K562 (cell line): Measurements from ENCODE around the gene PIAS3. TPM values are rescaled to one million over a fixed set of nuclear protein-coding genes. Genes with fewer than 3 reads are reported as not detected.

Experiments used
- ATAC-seq: fragments of 200-7000 bp; cut with Tn5 transposase; 3 replicates; pipeline ENCODE4 v1.9.1; 2020; ENCODE audit warnings: moderate library complexity
- BruUV-seq: library from RNA; stranded (reverse); fragments of 400-500 nt; replicated peaks from 2 replicates; lab custom pipeline; 2021; lab: Mats Ljungman, UMichigan
- CTCF ChIA-PET: fragments of 300-600 bp; formaldehyde crosslinking; extraction: SDS; loops from one replicate; lab custom pipeline; 2021; ENCODE audit warnings: low intra/inter-chr PET ratio; lab: Yijun Ruan, JAX
- POLR2A ChIA-PET: fragments of 300-600, 350-650 bp; sonication (Branson Sonifier 250); formaldehyde crosslinking; extraction: SDS; loops from one replicate; lab custom pipeline; 2021; ENCODE audit warnings: antibody characterized with exemption, inconsistent platforms; lab: Yijun Ruan, JAX
- DNase-seq, 4 experiments: peaks; one replicate each; pipeline versions ENCODE4 v3.0.0 to v3.0.0-alpha.2; 2011 to 2018; ENCODE audit warnings: low spot score in 3 of 4, mixed read lengths in 3 of 4; ENCODE audit errors: extremely low read depth in 1 of 4
- FAIRE-seq: peaks from 2 replicates; lab custom pipeline; 2011; peaks lifted over from hg19 to GRCh38; lab: Jason Lieb, UNC
- H2AFZ ChIP-seq: 2 replicates; pipeline ENCODE4 v1.6.0; 2011; ENCODE audit warnings: low read depth, low read length, control low read depth, inconsistent platforms
- H3K27ac ChIP-seq: fragments of 200-600 bp; 3 replicates; pipeline ENCODE4 v1.8.0; 2011; ENCODE audit warnings: low read depth, mild to moderate bottlenecking, control low read depth, inconsistent platforms, low read length, moderate library complexity, mixed read lengths; ENCODE audit errors: extremely low read depth
- H3K27me3 ChIP-seq, 2 experiments: fragments of 300-600 bp in 1 of 2; 2 replicates in 1 of 2; 3 replicates in 1 of 2; pipeline versions ENCODE4 v1.6.0 to v1.8.0; 2011; ENCODE audit warnings: inconsistent platforms in 2 of 2, low read length in 2 of 2, mild to moderate bottlenecking in 1 of 2, mixed read lengths in 1 of 2, moderate library complexity in 1 of 2; ENCODE audit not compliant: control insufficient read depth in 2 of 2, insufficient read depth in 2 of 2
- H3K36me3 ChIP-seq: fragments of 300-600 bp; 3 replicates; pipeline ENCODE4 v1.8.0; 2011; ENCODE audit warnings: mild to moderate bottlenecking, low read length, inconsistent platforms; ENCODE audit not compliant: control insufficient read depth, insufficient read depth
- H3K4me1 ChIP-seq, 2 experiments: fragments of 200-600 bp in 1 of 2; replicated peaks in 1 of 2; 2 replicates in 1 of 2; 3 replicates in 1 of 2; pipeline versions ENCODE4 v1.5.1 to v1.8.0; 2011; ENCODE audit warnings: inconsistent platforms in 2 of 2, low read length in 2 of 2, mild to moderate bottlenecking in 1 of 2, mixed read lengths in 1 of 2, moderate library complexity in 1 of 2; ENCODE audit not compliant: control insufficient read depth in 2 of 2, insufficient read depth in 2 of 2
- H3K4me2 ChIP-seq: 2 replicates; pipeline ENCODE4 v1.6.1; 2011; ENCODE audit warnings: low read length, control low read depth, inconsistent platforms, mixed read lengths; ENCODE audit not compliant: insufficient read depth
- H3K4me3 ChIP-seq: fragments of 200-600 bp; sonication (generic), shearing (Covaris generic); 2 replicates; pipeline ENCODE4 v1.5.1; 2016; ENCODE audit warnings: control low read depth, inconsistent platforms
- H3K79me2 ChIP-seq: fragments of 200-600 bp; 3 replicates; pipeline ENCODE4 v1.8.0; 2011; ENCODE audit warnings: low read length, inconsistent platforms; ENCODE audit not compliant: control insufficient read depth, insufficient read depth
- H3K9ac ChIP-seq, 2 experiments: 2 replicates each; pipeline versions ENCODE4 v1.6.0 to v1.6.1; 2011; ENCODE audit warnings: low read depth in 2 of 2, low read length in 2 of 2, control low read depth in 1 of 2, inconsistent platforms in 1 of 2, mild to moderate bottlenecking in 1 of 2, mixed read lengths in 1 of 2; ENCODE audit not compliant: insufficient read depth in 1 of 2
- H3K9me1 ChIP-seq: one replicate; pipeline ENCODE4 v1.6.0; 2011; ENCODE audit warnings: inconsistent platforms, mild to moderate bottlenecking, low read length, moderate library complexity; ENCODE audit not compliant: control insufficient read depth, insufficient read depth
- H3K9me3 ChIP-seq: replicated peaks from 2 replicates; pipeline ENCODE4 v1.5.1; 2011; ENCODE audit warnings: low read depth, low read length, inconsistent platforms; ENCODE audit not compliant: control insufficient read depth, insufficient read depth
- H4K20me1 ChIP-seq: replicated peaks from 2 replicates; pipeline ENCODE4 v1.6.1; 2011; ENCODE audit warnings: low read length, inconsistent platforms, mixed read lengths; ENCODE audit not compliant: control insufficient read depth, insufficient read depth
- ARID3B ChIP-seq: fragments of 250-450 bp; sonication (Bioruptor Pico); IDR thresholded peaks from 2 replicates; pipeline ENCODE4 v1.4.0; 2020; ENCODE audit warnings: borderline replicate concordance
- ARNT ChIP-seq, 2 experiments: fragments of 450-650 bp; IDR thresholded peaks; 2 replicates each; pipeline ENCODE4 v1.6.1; 2016; ENCODE audit warnings: mild to moderate bottlenecking in 1 of 2
- ELF1 ChIP-seq: fragments of 200-800 bp; sonication (Bioruptor generic); IDR thresholded peaks from 2 replicates; pipeline ENCODE4 v1.6.1; 2016; ENCODE audit warnings: missing genetic modification characterization, missing compliant biosample characterization
- ELK3 ChIP-seq: fragments of 450-650 bp; formaldehyde crosslinking; IDR thresholded peaks from 2 replicates; pipeline ENCODE4 v1.4.0; 2020; ENCODE audit warnings: mild to moderate bottlenecking
- ESRRB ChIP-seq: fragments of 250-450 bp; sonication (Bioruptor Pico); IDR thresholded peaks from 2 replicates; pipeline ENCODE4 v1.5.0; 2020; ENCODE audit warnings: mild to moderate bottlenecking, moderate library complexity, borderline replicate concordance
- MAFG ChIP-seq: fragments of 450-650 bp; conservative IDR thresholded peaks from 2 replicates; pipeline ENCODE4 v1.6.1; 2016; ENCODE audit warnings: missing genetic modification characterization, missing compliant biosample characterization
- MNT ChIP-seq, 2 experiments: fragments of 450-650 bp; conservative IDR thresholded peaks; 2 replicates each; pipeline ENCODE4 v1.6.1; 2017; ENCODE audit warnings: mild to moderate bottlenecking in 2 of 2, moderate library complexity in 2 of 2
- PCBP2 ChIP-seq: fragments of 200-400 bp; formaldehyde crosslinking; IDR thresholded peaks from 2 replicates; pipeline ENCODE4 v1.6.1; 2018; ENCODE audit warnings: low read length, low read depth, mild to moderate bottlenecking, moderate library complexity; ENCODE audit not compliant: poor library complexity, severe bottlenecking
- RB1 ChIP-seq: fragments of 450-650 bp; IDR thresholded peaks from 2 replicates; pipeline ENCODE4 v1.6.1; 2017; ENCODE audit warnings: low read depth, mild to moderate bottlenecking
- RBM39 ChIP-seq: fragments of 200-400 bp; formaldehyde crosslinking; optimal IDR thresholded peaks from 2 replicates; pipeline ENCODE3; 2018; ENCODE audit warnings: low read depth, low read length
- TEAD4 ChIP-seq, 2 experiments: sonication (generic) in 1 of 2; formaldehyde crosslinking in 1 of 2; IDR thresholded peaks; 2 replicates each; pipeline versions ENCODE4 v1.6.1 to v1.8.0; 2012 to 2022; ENCODE audit warnings: borderline replicate concordance in 1 of 2, inconsistent platforms in 1 of 2, low read length in 1 of 2, mild to moderate bottlenecking in 1 of 2, missing genetic modification reagents in 1 of 2
- TRIM28 ChIP-seq: fragments of 450-650 bp; IDR thresholded peaks from 2 replicates; pipeline ENCODE4 v1.6.1; 2017
- YBX1 ChIP-seq: fragments of 450-650 bp; IDR thresholded peaks from 2 replicates; pipeline ENCODE4 v1.7.1; 2016; ENCODE audit warnings: mild to moderate bottlenecking
- ZBTB7A ChIP-seq: IDR thresholded peaks from 2 replicates; pipeline ENCODE4 v1.6.1; 2011; ENCODE audit warnings: low read depth, mild to moderate bottlenecking, low read length, moderate library complexity, borderline replicate concordance; ENCODE audit not compliant: control insufficient read depth
- WGBS: fragments of 100-300 bp; shearing (Covaris generic); methylation state at CpG from one replicate; pipeline ENCODE4 v1.1.6; 2016; ENCODE audit warnings: low coverage, mixed read lengths; ENCODE audit not compliant: insufficient coverage; ENCODE audit errors: missing lambda C conversion rate; 5-methylcytosine and 5-hydroxymethylcytosine counted together
- in situ Hi-C: fragments of 300-500 bp; cut with MboI; formaldehyde crosslinking; loops from 4 replicates; pipeline ENCODE4 v1.15.0; 2018; ENCODE audit warnings: inconsistent platforms, mixed read lengths
- intact Hi-C: fragments of 100-400 bp; cut with micrococcal nuclease; formaldehyde crosslinking; loops from 2 replicates; pipeline ENCODE4 v1.14.2; 2022
- polyA plus RNA-seq, 8 experiments: library from polyadenylated mRNA; depleted of rRNA in 4 of 8; stranded (reverse) in 5 of 8; unstranded in 3 of 8; fragments of >200 nt; fragmentation: Nextera tagmentation in 2 of 8; fragmentation: Illumina TruSeq in 1 of 8; extraction: Ambion mirVana in 2 of 8; extraction: Trizol in 1 of 8; gene quantifications; 2 replicates each; pipeline versions ENCODE4 v1.2.1 to v1.2.3, GENCODE V29; 2011 to 2014; ENCODE audit warnings: inconsistent platforms in 1 of 8, missing spikeins in 1 of 8
- total RNA-seq, 7 experiments: library from RNA; depleted of rRNA in 6 of 7; stranded (reverse); fragments of >200 nt in 6 of 7; fragmentation: Illumina TruSeq in 2 of 7; extraction: Trizol in 2 of 7; gene quantifications; 2 replicates each; pipeline versions ENCODE4 v1.2.1 to v1.2.3, GENCODE V29; 2011 to 2021; ENCODE audit warnings: low replicate concordance in 1 of 7

The PIAS3 gene
- total and polyA plus RNA-seq, 9 of the 15 experiments (the other 6 are each of a cell fraction or from before 2014, with no cell fraction given), result 1.1 to 25.6 (median 7.9) TPM

GRCh38 chr1:145846201-145846612 lies 12.7 kb downstream of the PIAS3 start:
- no TSS peak for BruUV-seq
- TF ChIP-seq MAFG (tag), result no peak
- no peak for TF ChIP-seq ESRRB (CRISPR knock-in tag)
- TF ChIP-seq ELF1 (tag), result no peak
- no peak; the same call in 1 of the 2 replicates for TF ChIP-seq TEAD4 (IDR thresholded peaks at IDR 0.05; ENCODE audit: low read length)
- no peak for TF ChIP-seq TEAD4 (CRISPR knock-in tag; IDR thresholded peaks at IDR 0.05; ENCODE audit: borderline replicate concordance)
- peak; percentile 99 for TF ChIP-seq ZBTB7A
- TF ChIP-seq PCBP2, result no peak
- 0 out of 4 replicates have a peak, but pooled peaks of 1 of the 2 experiments have one; percentile 32 for TF ChIP-seq MNT (conservative IDR thresholded peaks at IDR 0.05)
- 0 out of 2 replicates have a peak, but pooled peaks have one; percentile 8 for TF ChIP-seq RB1
- TF ChIP-seq ARNT (IDR thresholded peaks at IDR 0.05), result no peak
- 0 out of 2 replicates have a peak, but pooled peaks have one; percentile 18 for TF ChIP-seq ARID3B (CRISPR knock-in tag)
- TF ChIP-seq RBM39, result peak; percentile 33
- TF ChIP-seq ELK3, result no peak
- TF ChIP-seq YBX1, result no peak
- no peak for TF ChIP-seq TRIM28

More at GRCh38 chr1:145846201-145846612, 12.7 kb downstream of the PIAS3 start:
- H3K9ac ChIP-seq, result peak overlapping the region; percentile 68 to 93
- peak overlapping the region; percentile 59 for H3K27ac ChIP-seq
- ChIA-PET POLR2A (interaction anchor here (1.2 to 6.8 kb wide), 6 partner anchors 13 to 161 kb away, joined by 3 to 40 read pairs (median 7); partner anchors contain the start of genes PIAS3 and RBM8A), CTCF (interaction anchor here (0.5 to 2.5 kb wide), 5 partner anchors 9 to 167 kb away, joined by 3 to 16 read pairs (median 6); partner anchors contain the start of gene ITGA10)
- peaks cover 54% of the 10 kb centered on the region for H3K36me3 ChIP-seq
- FAIRE-seq (peak; percentile 61), DNase-seq (peak; percentile 65 to 74 (median 68)), ATAC-seq (peak; percentile 80)
- in situ Hi-C loops (loop anchor here (5.0 kb wide), 1 partner anchor 166 kb away; no protein-coding TSS in a partner anchor), intact Hi-C loops (loop anchor here (5.0 kb wide), 1 partner anchor 66 kb away; the partner anchor contains the start of gene ITGA10)
- 24% methylated on average over 3 of the region's 3 CpGs for WGBS
- peak overlapping the region; percentile 96 for H2AFZ ChIP-seq
- no peaks in the 10 kb centered on the region for H4K20me1 ChIP-seq
- H3K4me1 ChIP-seq, result peaks cover 7 to 20% of the 10 kb centered on the region in 2 experiments; a peak in 4 of 5 replicates
- peak overlapping the region; percentile 82 for H3K4me2 ChIP-seq
- H3K4me3 ChIP-seq, result peak overlapping the region; percentile 54
- no peaks in the 10 kb centered on the region for H3K9me1 ChIP-seq
- H3K79me2 ChIP-seq, result no peaks in the 10 kb centered on the region
- H3K27me3 ChIP-seq, result no peaks in the 10 kb centered on the region
- no peaks in the 10 kb centered on the region for H3K9me3 ChIP-seq
